Fibroblast of peridontal ligament (primary cell): Measurements from ENCODE around the gene LHX3.

Source experiments
- DNase-seq: peaks from one replicate; pipeline ENCODE4 v3.0.0-alpha.2; 2010; ENCODE audit errors: extremely low read depth

Gene LHX3

DNA sequence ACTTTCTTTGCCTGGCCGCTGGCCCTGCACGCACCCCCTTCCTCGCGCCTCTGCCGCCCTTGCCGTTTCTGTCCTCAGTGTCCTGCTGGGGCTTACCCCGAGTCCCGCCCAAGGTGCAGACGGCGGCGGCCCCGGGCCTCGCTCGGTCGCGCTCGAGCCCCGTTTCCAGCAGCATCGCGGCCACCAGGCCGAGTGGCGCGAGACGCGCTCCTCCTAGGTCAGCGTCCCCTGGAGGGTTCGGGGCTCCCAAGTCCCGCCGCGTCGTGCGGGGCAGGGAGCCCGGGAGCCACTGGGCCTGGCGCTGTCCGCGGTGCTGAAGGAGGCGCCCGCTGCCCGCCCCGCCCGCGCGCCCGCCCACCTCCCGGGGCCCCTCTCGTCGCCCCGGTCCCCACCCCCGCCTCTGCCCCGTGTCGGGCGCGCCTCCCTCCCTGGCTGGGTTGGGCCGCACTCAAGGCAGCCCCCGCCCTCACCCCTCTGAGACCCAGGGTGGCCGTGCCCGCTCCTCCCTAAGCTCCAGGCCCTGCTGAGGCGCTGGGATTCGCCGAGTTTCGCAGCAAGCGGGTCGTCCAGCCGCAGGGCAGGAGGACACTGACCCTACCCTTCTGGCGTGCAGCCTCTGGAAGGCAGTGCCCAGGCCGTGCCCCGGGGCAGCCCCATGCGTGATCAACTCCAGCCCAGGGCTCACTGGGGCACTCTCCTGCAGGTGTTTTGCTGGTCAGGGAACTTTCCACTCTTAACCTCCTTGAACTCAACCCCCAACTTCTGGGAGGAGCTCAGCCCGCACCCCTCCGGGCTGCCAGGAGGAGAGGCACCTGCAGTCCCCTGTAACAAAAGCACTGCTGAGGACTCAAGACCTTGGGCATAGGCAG lies at the start of gene LHX3:
Gene LHX3 (minus strand): TSS at position 291 of the 869 bp plus-strand sequence. CDS start 116 bp downstream, at position 175.
- no peak for DNase-seq

DNA sequence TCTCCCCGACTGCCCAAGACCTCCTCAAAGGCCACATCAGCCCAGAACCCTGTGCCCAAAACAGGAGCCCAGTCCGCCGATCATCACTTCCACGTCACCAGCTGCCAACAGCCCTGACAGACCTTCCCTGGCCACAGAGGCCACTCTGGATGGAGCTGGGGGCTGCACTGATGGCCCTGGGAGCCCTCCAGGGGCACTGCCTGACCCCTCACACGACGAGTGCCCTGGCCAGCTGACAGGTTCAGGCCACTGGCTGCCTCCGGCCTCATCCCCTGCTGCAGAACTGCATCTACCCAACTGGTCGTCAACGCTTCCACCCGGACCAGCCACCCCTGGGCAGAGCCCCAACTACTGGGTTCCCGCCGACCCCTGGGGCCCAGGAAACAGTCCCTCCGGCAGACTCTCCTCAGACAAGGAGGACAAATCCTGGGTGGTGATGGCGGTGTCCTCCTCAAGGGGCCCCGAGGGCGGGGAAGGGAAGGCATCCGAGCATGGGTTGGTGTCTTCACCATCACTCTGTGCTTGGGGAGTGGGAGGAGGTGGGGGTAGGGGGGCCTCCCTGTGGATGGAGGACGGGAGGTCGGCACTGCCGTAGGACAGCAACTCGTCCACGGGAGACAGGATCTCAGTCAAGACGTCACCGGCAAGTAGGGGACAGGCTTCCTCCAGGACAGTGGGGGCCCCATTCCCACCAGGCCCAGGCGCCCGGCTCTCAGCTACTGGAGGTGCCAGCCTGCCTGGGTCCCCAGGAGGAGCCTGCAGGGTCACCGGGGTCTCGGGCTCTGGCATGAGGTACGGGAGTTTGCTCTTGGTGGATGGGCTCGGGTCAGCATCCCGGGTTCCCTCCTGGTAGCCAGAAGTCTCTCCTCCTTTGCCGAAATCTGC lies 48.6 kb upstream of the LHX3 start:
- DNase-seq, result no peak

DNA sequence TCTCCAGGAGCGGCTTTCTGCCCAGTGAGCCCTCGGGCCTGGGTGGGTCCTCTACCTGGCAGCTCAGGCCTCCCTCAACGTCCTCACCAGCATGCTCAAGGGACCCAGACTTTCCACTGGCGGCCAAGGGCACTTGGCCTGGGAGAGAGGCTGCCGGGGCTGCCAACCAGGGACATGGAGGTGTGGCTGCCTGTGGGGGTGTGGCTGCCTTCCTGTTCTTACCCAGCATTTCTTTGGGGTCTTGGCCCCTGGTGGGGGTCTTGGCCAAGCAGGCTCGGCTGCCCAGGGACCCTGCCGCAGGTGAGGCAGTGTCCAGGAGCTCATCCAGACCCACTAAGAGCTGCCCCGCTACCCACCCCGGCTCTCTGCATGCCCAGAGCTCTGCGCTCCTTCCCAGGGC lies 47.9 kb upstream of the LHX3 start:
- no peak for DNase-seq

DNA sequence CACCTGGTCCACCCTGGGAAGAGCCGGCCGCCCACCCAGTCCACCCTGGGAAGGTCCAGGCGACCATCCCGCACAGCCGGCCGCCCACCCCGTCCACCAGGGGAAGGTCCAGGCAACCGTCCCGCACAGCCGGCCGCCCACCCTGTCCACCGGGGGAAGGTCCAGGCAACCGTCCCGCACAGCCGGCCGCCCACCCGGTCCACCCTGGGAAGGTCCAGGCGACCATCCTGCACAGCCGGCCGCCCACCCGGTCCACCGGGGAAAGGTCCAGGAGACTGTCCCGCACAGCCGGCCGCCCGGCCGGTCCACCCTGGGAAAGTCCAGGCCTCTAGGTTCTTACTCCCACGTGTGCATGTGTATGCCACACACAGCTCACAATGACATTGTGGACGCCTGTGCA lies 47.4 kb upstream of the LHX3 start:
- DNase-seq, result no peak

DNA sequence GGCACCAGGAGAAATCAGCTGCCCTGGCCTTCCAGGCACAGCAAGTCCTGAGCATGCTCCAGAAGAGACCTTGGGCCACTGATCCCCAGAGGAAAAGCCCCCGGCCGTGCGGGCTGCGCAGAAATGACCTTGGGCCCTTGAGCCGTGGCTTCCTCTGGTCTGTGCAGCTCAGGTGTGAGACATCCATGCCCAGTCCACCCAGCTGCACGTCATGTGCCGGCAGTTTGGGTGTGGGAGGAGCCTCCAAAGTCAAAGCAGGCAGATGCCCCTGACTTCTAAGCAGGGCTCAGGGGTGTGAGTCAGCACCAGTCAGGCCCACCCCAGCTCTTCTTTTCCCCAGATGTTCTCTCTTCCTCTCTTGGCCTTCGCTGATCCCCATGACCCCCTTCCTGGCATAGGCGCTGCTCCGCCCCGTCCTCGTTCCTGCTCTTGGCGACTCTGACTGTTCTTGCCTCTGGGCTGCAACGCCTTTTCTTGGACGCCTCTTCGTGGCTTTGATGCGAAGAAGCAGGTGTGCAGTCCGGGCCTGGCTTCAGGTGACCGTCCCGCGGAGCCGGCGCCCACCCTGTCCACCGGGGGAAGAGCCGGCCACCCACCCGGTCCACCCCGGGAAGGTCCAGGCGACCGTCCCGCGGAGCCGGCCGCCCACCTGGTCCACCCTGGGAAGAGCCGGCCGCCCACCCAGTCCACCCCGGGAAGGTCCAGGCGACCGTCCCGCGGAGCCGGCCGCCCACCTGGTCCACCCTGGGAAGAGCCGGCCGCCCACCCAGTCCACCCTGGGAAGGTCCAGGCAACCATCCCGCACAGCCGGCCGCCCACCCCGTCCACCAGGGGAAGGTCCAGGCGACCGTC lies 46.6 kb upstream of the LHX3 start:
- DNase-seq, result no peak

DNA sequence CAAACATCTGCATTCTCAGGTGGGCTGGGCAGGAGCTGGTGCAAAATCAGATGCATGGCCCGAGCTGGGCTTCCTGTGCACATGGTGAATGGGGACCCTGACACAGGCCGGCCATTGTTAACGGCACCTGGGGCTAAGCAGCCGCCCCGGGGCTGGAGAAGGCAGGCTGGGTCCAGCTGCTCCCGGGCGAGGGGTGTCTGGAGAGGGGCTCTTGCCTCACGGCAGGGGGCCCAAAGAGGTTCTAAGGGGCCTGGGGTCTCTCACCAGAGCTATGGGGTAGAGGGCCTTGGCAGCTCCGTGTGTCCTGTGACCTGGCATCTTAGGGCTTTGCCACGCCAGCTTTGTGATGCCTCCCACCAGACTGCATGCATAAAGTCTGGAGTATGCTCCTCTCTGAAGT lies 45.7 kb upstream of the LHX3 start:
- DNase-seq, result no peak

DNA sequence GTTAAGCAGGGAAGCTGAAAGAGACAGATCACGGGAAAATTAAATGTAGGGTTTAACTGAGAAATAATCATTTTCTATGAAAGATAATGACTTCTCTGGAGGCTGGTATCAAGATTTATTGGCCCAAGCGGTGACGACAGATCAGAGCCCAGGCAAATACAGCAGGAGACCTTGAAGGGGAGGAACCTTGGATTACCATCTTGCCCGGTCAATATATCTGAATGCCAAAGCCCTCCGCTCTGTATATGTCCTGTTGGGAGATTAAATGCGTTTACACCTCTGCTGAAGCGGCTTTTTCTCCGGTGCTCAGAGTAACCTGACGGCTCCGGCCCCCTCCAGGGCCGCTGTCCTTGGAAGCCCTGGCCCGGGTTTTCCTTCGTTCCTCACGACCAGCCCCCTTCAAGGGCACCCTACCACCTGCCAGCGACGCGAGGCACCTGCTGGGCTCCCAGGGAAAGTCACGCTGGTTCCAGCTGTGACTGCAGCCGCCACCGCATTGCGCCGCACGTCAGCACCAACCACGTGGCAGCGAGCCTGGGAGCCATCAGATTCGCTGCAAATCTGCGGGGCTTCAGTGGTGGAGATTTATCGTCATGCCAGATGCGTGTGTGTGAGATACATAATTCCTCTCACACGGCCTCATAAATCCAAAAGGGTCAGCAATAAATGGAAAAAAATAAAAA lies 45.1 kb upstream of the LHX3 start:
- no peak for DNase-seq

DNA sequence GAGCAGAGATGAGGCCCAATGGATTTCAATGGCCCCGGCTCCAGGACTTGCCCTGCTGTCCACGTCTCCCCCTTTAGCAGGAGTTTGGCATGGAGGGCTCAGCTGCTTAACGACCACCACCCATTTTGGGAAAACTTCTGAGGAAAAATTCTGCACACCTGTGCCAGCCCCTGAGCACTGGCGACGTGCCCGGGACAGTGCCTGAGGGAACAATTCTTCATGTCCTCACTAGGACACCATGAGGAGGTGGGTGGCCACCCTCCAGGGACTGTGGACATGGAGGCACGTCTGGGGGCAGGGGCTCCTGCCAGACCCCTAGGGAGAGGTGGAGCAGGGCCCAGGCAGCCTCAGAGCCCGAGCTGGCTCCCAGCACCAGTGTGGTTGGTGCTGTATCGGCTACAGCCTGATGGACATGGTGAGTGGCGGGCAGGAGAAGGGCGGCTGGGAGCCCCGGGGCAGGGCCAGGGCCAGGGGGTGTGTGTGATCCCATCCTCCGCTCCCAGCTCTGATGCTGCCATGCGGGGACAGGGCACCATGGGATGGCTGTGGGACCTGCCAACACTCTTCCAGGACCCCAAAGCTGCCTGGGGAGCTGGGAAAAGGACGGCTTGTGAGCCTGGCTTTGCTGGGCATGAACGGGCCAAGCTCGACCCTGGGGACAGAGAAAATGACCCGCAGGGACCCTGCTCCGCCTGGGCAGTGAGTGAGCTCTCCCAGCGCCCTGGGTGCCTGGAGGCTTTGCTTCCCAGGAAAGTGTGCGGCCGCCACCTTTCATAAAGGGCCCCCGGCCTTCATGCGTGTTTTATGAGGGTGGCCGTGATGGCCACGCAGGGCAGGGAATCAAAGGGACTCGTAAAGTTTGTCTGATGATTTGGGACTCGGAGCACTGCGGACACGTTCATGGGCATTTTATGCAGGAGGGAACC lies 44.3 kb upstream of the LHX3 start:
- DNase-seq, result no peak

DNA sequence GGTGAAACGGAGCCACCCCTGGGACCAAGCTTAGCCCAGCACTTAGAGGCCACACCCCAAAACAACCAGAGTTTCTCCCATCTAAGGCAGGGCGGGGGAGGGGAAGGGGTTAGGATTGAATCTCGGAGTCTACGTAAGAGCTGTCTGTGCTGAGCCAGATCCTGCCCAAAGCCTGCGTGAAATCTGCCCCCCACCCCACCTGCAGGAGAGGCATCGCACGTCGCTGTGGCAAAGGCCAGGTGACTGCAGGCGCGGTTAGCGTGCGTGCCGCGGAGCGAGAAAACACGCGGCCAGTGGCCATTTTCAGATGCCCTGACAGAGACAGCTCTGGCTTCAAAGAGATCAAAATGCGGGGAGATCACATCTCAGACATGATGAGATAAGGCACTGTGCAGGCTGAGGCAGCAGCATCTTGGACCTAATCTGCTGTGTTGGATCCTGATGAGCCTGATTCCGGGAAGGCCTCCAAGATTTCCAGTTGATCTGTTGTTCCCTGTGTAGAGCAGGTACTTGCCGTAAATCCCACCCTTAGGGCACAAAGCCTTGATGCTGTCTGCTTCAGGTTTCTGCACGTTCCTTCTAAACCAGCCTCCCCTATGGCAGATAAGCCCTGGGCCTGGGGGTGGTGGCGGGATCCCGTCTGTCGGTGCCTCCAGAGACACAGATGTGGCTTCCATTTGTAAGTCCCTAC lies 43.2 kb upstream of the LHX3 start:
- no peak for DNase-seq

DNA sequence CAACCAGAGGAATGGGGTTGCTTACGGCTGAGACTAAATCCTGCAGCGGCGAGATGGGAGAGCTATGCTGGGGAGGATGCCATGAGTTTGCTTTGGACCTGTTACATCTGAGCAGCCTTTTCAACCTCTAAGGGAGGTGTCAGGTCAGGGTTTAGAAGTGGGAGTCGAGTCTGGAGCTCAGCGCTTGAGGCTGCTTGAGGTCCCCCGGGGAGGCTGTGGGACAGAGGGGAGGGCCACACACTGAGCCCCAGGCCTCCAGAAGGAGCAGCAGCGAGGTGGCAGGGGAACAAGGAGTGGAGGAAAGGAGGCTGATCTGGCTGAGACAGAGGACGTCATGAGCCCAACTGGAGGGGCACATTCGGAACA lies 42.6 kb upstream of the LHX3 start:
- DNase-seq, result no peak

DNA sequence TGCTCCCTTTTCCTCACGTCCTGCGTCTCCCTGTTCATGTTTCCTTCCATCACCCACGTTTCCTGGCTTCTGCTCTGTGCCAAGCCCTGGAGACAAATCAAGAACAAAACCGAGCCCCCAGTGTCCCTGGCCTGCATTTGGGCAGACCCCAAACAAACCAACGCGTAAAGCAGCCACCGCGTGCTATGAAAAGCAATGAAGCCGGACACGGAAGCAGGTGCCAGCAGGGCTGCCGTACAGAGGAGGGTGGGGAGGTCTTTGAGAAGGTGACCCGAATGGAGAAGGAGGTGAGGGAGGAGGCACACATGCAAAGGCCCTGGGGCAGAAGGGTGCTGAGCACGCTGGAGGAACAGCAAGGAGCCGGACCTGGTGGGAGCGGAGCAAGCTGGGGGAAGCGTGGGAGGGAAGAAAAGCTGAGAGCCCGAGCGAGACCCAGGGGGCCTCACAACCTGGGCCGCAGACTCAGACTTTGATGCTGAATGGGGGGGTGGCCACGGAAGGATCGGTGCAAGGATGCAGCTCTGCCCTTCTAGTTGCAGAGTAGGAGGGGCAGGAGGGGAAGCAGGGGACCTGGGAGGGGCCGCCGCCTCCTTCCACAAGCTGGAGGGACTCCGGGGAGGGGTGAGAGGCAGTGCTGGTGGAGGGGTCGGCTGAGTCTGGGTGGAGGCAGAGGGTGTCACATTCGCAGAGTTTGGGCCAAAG lies 42.1 kb upstream of the LHX3 start:
- no peak for DNase-seq

DNA sequence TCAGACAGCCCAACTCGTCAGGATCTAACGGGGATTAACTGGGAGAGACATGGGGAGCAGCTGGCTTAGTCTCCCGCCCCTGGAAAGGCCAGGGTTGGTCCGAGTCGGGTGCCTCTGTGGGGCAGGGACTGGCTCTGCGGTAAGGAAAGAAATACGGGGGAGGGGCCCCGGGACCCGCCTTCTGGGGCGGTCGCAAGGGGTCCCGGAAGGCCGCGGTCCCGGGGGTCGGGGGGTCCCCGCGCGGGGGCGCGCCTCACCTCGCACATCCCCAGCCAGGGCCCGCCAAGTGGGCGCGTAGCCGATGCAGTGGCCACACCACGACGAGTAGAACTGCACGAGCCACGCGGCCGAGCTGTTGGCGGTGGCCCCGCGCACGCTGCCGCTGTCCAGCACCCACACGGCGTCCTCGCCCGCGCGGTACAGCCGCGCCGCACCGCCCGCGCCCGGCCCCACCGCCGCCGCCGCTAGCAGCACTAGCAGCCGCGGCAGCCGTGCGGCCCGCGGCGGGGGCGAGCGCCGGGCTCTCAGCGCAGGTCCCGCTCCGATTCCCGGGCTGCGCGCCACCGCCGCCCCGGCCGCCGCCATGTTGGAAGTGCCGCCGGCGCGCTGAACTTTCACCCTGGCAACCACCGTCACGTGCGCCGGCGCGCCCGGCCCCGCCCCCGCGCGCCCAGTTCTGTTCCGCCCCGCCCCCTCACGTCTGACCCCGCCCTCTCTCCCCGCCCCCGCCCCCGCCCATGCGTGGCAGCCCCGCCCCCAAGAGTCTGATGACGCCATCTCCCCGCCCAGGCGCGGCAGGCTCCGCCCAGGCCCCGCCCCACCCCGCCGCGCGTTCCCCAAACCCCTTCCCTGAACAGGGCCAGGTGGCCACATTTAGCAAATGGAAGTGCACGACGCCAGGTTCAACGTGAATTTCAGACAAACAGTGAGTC lies 40.6 kb upstream of the LHX3 start, which contains the start of gene QSOX2:
Gene QSOX2 (minus strand): TSS at position 594 of the 932 bp plus-strand sequence. CDS start 9 bp downstream, at position 585.
- peak; percentile 68 for DNase-seq

DNA sequence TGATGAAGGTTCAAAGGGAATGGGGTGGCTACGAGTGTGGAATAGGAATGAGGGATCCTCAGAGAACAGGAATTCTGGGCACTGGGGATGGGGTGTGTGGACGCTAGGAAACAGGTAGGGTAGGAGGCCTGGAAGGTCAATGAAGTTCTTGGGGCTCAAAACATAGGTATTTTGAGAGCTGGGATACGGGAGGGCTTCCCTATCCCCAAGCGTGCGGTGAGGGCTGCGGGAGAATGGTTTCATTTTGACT lies 40.0 kb upstream of the LHX3 start:
- DNase-seq, result no peak

DNA sequence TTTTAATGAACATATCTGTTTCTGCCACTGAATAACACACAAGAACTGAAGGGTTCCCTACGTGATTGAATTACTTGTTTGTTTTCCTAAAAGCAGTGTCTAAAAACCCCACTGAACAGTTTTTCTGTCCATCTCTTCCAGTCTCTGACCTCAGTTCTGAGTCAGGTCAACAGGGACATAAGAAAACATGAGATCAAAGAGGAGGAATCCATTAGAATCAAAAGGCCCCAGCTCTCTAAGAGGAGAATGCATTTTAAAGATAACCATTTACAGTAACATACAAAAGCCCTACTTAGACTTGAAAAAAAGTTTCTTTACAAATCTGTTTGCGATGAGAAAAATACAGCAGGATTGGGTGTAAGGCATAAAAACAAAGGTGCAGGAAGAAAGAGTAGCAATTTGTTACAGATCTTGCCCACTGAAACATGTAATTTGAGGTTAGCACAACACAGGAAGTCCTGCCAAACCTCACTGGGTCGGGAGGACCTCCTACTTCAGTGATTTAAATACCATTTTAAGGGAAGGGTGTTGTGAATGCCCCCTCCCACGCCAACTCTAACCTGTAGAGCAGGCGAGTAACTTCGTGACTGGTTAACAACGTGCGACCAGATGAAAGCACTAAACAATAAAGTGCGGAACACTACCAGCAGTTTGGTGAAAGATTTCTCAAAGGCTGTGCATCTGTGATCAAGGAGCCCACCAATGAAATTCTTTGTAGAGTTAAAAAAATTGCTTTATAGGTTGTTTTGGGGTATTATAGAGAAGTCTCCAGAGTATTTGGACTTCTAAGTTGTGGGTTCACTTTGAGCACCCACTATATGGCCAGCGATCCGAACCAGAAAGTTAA lies 39.4 kb upstream of the LHX3 start:
- peak; percentile 13 for DNase-seq

DNA sequence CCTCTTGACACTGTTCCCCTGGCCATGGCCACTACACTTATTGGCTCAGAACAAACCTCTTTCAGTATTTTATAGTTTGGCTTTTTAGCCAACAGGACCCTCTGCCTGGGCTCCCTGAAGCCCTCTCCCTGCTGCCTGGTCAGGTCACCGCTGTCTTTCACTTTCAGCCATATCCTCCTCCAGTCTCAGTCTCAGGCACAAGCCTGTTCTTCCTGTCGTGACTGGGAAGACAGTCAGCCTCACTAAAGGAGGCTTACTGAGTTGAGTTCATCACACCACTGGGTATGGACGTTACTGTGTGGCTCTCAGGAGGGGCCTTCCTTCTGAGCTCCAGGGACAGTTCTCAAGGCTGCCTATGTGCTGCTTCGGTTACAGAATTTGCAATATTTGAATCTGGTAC lies 38.7 kb upstream of the LHX3 start:
- DNase-seq, result no peak

DNA sequence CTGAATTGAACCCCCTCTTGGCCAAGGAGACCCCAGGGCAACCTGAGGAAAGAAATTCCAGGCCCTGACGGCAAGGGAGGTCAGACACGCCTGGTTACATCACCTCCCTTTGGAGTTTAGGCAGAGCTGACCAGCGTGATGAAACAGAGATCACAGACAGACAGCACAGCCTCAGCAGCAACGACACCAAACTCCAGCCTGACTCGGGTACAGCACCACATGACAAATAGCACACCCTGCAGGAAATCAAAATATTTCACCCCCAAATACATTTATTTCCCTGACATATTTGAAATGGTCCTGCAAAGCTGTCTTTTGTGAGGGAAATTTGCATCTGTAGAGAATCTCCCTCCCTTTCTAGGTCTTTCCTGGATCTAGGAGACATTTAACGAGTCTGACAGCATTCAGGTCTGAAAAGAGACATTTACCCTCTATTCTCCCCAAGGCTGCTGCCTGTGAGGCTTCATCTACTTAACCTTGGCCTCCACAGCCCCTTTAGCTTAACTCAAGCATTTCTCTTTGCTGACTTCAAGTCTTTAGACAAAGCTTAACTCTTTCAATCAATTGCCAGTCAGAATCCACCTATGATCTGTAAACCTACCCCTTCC lies 38.1 kb upstream of the LHX3 start:
- no peak for DNase-seq

DNA sequence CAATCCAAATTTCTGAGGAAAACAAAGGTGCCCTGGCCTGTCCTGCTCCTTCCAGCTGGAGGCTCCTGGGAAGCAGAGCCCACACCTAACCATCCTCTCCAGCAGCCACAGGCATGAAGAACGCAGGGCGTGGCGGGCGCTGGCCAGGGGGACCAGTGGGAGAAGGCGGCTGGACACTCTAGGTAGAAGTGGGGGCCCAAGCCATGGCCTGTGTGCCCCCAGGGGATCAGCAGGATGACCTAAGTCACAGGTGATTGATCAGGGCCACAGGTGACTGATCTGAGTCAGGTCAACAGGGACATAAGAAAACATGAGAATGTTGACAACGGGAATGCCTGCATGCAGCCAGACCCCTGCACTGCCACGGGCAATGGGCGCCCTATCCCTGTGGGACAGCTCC lies 37.3 kb upstream of the LHX3 start:
- no peak for DNase-seq
